ENCODE data around the gene KLHL42. TPM values are rescaled to one million over a fixed set of nuclear protein-coding genes. Genes with fewer than 3 reads are reported as not detected.

Gene KLHL42
- total and polyA plus RNA-seq, 2 of the 8 experiments (the other 6 are each of a cell fraction or from before 2014, with no cell fraction given), result 13.6 to 21.6 TPM

DNA sequence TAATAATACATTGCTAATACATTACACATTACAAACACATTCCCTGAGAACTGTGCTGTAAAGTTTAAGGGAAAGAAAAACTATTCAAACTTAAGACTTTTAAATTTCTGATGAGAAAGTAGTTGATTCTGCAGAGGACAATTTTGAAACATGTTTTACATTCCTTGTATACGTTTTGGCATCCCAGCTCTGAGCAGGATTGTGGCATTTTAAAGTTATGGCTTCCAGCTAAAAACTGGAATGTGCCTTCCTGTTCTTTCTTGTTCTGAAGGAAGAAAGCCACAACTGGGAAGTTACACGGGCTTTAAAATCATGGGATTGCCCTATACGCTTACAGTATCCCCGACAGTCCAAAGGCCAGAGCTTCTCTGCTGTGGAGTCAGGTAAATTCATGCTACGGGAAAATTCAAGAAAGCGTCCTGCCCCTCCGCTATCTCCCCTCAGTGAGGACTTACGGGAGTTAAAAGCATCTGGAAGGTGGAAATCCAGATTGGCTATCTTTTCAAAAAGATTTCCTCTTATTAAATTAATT lies 10.8 kb upstream of the KLHL42 start:
- Histone ChIP-seq H3K79me2 (ENCODE audit: control insufficient read depth in 1 of 2, insufficient read depth in 2 of 2, low read length in 2 of 2) (no peaks in the 10 kb centered on the region), H3K4me3 (ENCODE audit: extremely low read depth in 1 of 4, insufficient read depth in 2 of 4, low read depth in 3 of 4, low read length in 4 of 4) (no peak overlapping the region), H3K79me1 (ENCODE audit: low read depth, low read length) (no peaks in the 10 kb centered on the region), H3K4ac (replicated peaks; ENCODE audit: insufficient read length, low read depth, low read length) (no peak overlapping the region), H4K5ac (ENCODE audit: insufficient read length, low read depth, low read length) (no peak overlapping the region), H3K9me3 (ENCODE audit: insufficient read depth in 2 of 2, low read depth in 1 of 2, low read length in 1 of 2) (no peaks in the 10 kb centered on the region), H2BK5ac (ENCODE audit: low read depth, low read length) (no peak overlapping the region), H3K9ac (replicated peaks in 1 of 4; ENCODE audit: extremely low read depth in 1 of 4, low read depth in 3 of 4, low read length in 3 of 4) (no peak overlapping the region), H3K23me2 (ENCODE audit: low read depth, low read length) (no peaks in the 10 kb centered on the region), H4K8ac (ENCODE audit: extremely low read depth, insufficient read depth, low read length) (no peak overlapping the region), H2AFZ (ENCODE audit: low read length) (no peak overlapping the region), H3K56ac (replicated peaks; ENCODE audit: insufficient read length, low read depth, low read length) (no peak overlapping the region), H3K4me2 (ENCODE audit: insufficient read depth in 1 of 2, low read depth in 2 of 2, low read length in 2 of 2) (no peak overlapping the region), H4K91ac (replicated peaks; ENCODE audit: insufficient read length, low read length) (no peak overlapping the region), H3K23ac (ENCODE audit: insufficient read length) (no peak overlapping the region), H3K18ac (ENCODE audit: extremely low read depth, low read length) (no peak overlapping the region), H3K27me3 (replicated peaks in 1 of 4; ENCODE audit: control insufficient read depth in 3 of 4, extremely low read depth in 1 of 4, insufficient read depth in 3 of 4, low read length in 3 of 4) (no peaks in the 10 kb centered on the region), H3K4me1 (replicated peaks in 1 of 4; ENCODE audit: control insufficient read depth in 3 of 4, insufficient read depth in 4 of 4, low read length in 3 of 4) (no peaks in the 10 kb centered on the region), H3K27ac (ENCODE audit: low read depth, low read length) (no peak overlapping the region), H3K14ac (ENCODE audit: insufficient read length) (no peak overlapping the region), H2BK120ac (replicated peaks; ENCODE audit: low read depth, low read length) (no peak overlapping the region), H2BK20ac (ENCODE audit: low read length) (no peak overlapping the region), H3K36me3 (ENCODE audit: control insufficient read depth in 2 of 4, insufficient read depth in 4 of 4, low read length in 3 of 4) (no peaks in the 10 kb centered on the region), H2BK15ac (ENCODE audit: low read length) (no peak overlapping the region), H4K20me1 (replicated peaks in 1 of 2; ENCODE audit: control insufficient read depth in 1 of 2, insufficient read depth in 2 of 2, low read length in 2 of 2) (no peaks in the 10 kb centered on the region), H2BK12ac (ENCODE audit: low read depth, low read length) (no peak overlapping the region), H2AK5ac (ENCODE audit: low read depth, low read length) (no peak overlapping the region)
- FAIRE-seq (no peak), DNase-seq (ENCODE audit: low read depth in 1 of 2, low spot score in 2 of 2) (no peak)
- 84% methylated on average over 8 of the region's 8 CpGs; no CpG with 5 or more reads in 1 of the 2 experiments for WGBS, 2 experiments (ENCODE audit: extremely low coverage in 1 of 2, insufficient coverage in 1 of 2, insufficient read length in 1 of 2, insufficient replicate concordance in 2 of 2, low coverage in 1 of 2, low lambda C conversion rate in 2 of 2, missing lambda C conversion rate in 1 of 2)
- TF ChIP-seq NANOG (IDR thresholded peaks at IDR 0.05; ENCODE audit: insufficient read depth, low read depth, low read length, poor library complexity, severe bottlenecking) (no peak), FOSL1 (IDR thresholded peaks at IDR 0.05; ENCODE audit: insufficient read depth, low read depth, low read length) (no peak)
- TF ChIP-seq, protein P1, sequence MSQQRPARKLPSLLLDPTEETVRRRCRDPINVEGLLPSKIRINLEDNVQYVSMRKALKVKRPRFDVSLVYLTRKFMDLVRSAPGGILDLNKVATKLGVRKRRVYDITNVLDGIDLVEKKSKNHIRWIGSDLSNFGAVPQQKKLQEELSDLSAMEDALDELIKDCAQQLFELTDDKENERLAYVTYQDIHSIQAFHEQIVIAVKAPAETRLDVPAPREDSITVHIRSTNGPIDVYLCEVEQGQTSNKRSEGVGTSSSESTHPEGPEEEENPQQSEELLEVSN (IDR thresholded peaks at IDR 0.05), result no peak
- POLR2A ChIA-PET (ENCODE audit: partially characterized antibody), result interaction anchor here (0.6 to 1.0 kb wide), 2 partner anchors 28 to 520 kb away, joined by 4 read pairs; no protein-coding TSS in a partner anchor
- CTCF ChIA-PET (ENCODE audit: partially characterized antibody), result interaction anchor here (1.1 kb wide), 1 partner anchor 10 kb away, joined by 3 read pairs; no protein-coding TSS in a partner anchor

Data from H1 (cell line).